ENCODE data around the gene NCAPD2.
"Not testable (repeated sequence)": the region's sequence is repeated elsewhere in the genome, so short reads cannot be mapped to it uniquely, and the experiment has no call there.

The NCAPD2 gene

GRCh38 chr12:6463858-6464257, 30.0 kb upstream of the NCAPD2 start:
- WGBS (ENCODE audit: extremely low coverage, insufficient coverage, low lambda C conversion rate) = no CpG with 5 or more reads among the region's 6 CpGs
- H3K4me1 ChIP-seq (ENCODE audit: control insufficient read depth, low read depth, low read length) = no peaks in the 10 kb centered on the region
- H3K4ac ChIP-seq (ENCODE audit: low read depth, low read length) = no peak overlapping the region
- H3K23ac ChIP-seq (ENCODE audit: low read length) = no peak overlapping the region
- H3K4me3 ChIP-seq (ENCODE audit: low read length) = no peak overlapping the region
- no peak overlapping the region for H3K9ac ChIP-seq (ENCODE audit: low read length)
- peaks cover 14% of the 10 kb centered on the region for H3K36me3 ChIP-seq (ENCODE audit: control insufficient read depth, insufficient read depth, low read length)
- no peak overlapping the region for H4K5ac ChIP-seq (ENCODE audit: low read length)
- no peak overlapping the region for H3K27ac ChIP-seq (ENCODE audit: low read depth, low read length)
- no peak overlapping the region for H2AK5ac ChIP-seq (ENCODE audit: low read length)
- no peak overlapping the region for H2BK5ac ChIP-seq (ENCODE audit: low read length)
- H2BK15ac ChIP-seq (replicated peaks; ENCODE audit: low read depth) = no peak overlapping the region
- no peak overlapping the region for H4K8ac ChIP-seq (ENCODE audit: low read depth, low read length)
- no peak for DNase-seq
- peaks cover 2% of the 10 kb centered on the region for H3K79me2 ChIP-seq (ENCODE audit: control insufficient read depth, insufficient read depth, low read length)
- H3K56ac ChIP-seq (ENCODE audit: low read length) = no peak overlapping the region
- H3K18ac ChIP-seq (ENCODE audit: low read length) = no peak overlapping the region
- no peaks in the 10 kb centered on the region for H3K27me3 ChIP-seq (ENCODE audit: insufficient read depth, low read length, poor library complexity)
- peaks cover 5% of the 10 kb centered on the region for H3K79me1 ChIP-seq (ENCODE audit: low read length)
- H3K4me2 ChIP-seq (ENCODE audit: low read length) = no peak overlapping the region
- no peak overlapping the region for H2BK120ac ChIP-seq (ENCODE audit: low read depth, low read length)

- WGBS (ENCODE audit: extremely low coverage, insufficient coverage, low lambda C conversion rate) = no CpG with 5 or more reads among the region's 8 CpGs
- H3K36me3 ChIP-seq (ENCODE audit: control insufficient read depth, insufficient read depth, low read length) = peaks cover 14% of the 10 kb centered on the region
- no peak overlapping the region for H4K5ac ChIP-seq (ENCODE audit: low read length)
These were observed 29.4 kb upstream of the NCAPD2 start for GRCh38 chr12:6464531-6464930.

GRCh38 chr12:6465467-6466183, 28.3 kb upstream of the NCAPD2 start:
- Histone ChIP-seq H3K27me3 (ENCODE audit: insufficient read depth, low read length, poor library complexity) (no peaks in the 10 kb centered on the region), H2BK5ac (ENCODE audit: low read length) (no peak overlapping the region), H3K9ac (ENCODE audit: low read length) (no peak overlapping the region), H2AK5ac (ENCODE audit: low read length) (no peak overlapping the region), H3K56ac (ENCODE audit: low read length) (no peak overlapping the region), H2BK15ac (replicated peaks; ENCODE audit: low read depth) (no peak overlapping the region), H3K4me3 (ENCODE audit: low read length) (no peak overlapping the region), H3K4me2 (ENCODE audit: low read length) (no peak overlapping the region), H3K79me1 (ENCODE audit: low read length) (peaks cover 9% of the 10 kb centered on the region), H3K4ac (ENCODE audit: low read depth, low read length) (no peak overlapping the region), H3K79me2 (ENCODE audit: control insufficient read depth, insufficient read depth, low read length) (peaks cover 2% of the 10 kb centered on the region), H3K4me1 (ENCODE audit: control insufficient read depth, low read depth, low read length) (peaks cover 4% of the 10 kb centered on the region), H4K5ac (ENCODE audit: low read length) (no peak overlapping the region), H2BK120ac (ENCODE audit: low read depth, low read length) (no peak overlapping the region), H3K23ac (ENCODE audit: low read length) (no peak overlapping the region), H4K8ac (ENCODE audit: low read depth, low read length) (no peak overlapping the region), H3K36me3 (ENCODE audit: control insufficient read depth, insufficient read depth, low read length) (peaks cover 14% of the 10 kb centered on the region), H3K27ac (ENCODE audit: low read depth, low read length) (no peak overlapping the region), H3K18ac (ENCODE audit: low read length) (no peak overlapping the region)
- no CpG with 5 or more reads among the region's 6 CpGs for WGBS (ENCODE audit: extremely low coverage, insufficient coverage, low lambda C conversion rate)
- DNase-seq = peak; percentile 84

More at GRCh38 chr12:6464531-6464930, 29.4 kb upstream of the NCAPD2 start:
- Histone ChIP-seq H3K4me1 (ENCODE audit: control insufficient read depth, low read depth, low read length) (peaks cover under 1% of the 10 kb centered on the region), H3K79me2 (ENCODE audit: control insufficient read depth, insufficient read depth, low read length) (peaks cover 2% of the 10 kb centered on the region), H2AK5ac (ENCODE audit: low read length) (no peak overlapping the region), H3K9ac (ENCODE audit: low read length) (no peak overlapping the region), H3K79me1 (ENCODE audit: low read length) (peaks cover 6% of the 10 kb centered on the region), H4K8ac (ENCODE audit: low read depth, low read length) (no peak overlapping the region), H3K18ac (ENCODE audit: low read length) (no peak overlapping the region), H2BK5ac (ENCODE audit: low read length) (no peak overlapping the region), H2BK15ac (replicated peaks; ENCODE audit: low read depth) (no peak overlapping the region), H3K27me3 (ENCODE audit: insufficient read depth, low read length, poor library complexity) (no peaks in the 10 kb centered on the region), H2BK120ac (ENCODE audit: low read depth, low read length) (no peak overlapping the region), H3K4me2 (ENCODE audit: low read length) (no peak overlapping the region), H3K4ac (ENCODE audit: low read depth, low read length) (no peak overlapping the region), H3K56ac (ENCODE audit: low read length) (no peak overlapping the region), H3K27ac (ENCODE audit: low read depth, low read length) (no peak overlapping the region), H3K4me3 (ENCODE audit: low read length) (no peak overlapping the region), H3K23ac (ENCODE audit: low read length) (no peak overlapping the region)
- DNase-seq = no peak

GRCh38 chr12:6466184-6466573, 27.7 kb upstream of the NCAPD2 start:
- H3K4me2 ChIP-seq (ENCODE audit: low read length) = no peak overlapping the region
- no peak overlapping the region for H2BK15ac ChIP-seq (replicated peaks; ENCODE audit: low read depth)
- no CpG with 5 or more reads among the region's 5 CpGs for WGBS (ENCODE audit: extremely low coverage, insufficient coverage, low lambda C conversion rate)
- H3K27me3 ChIP-seq (ENCODE audit: insufficient read depth, low read length, poor library complexity) = no peaks in the 10 kb centered on the region
- peaks cover 9% of the 10 kb centered on the region for H3K79me1 ChIP-seq (ENCODE audit: low read length)
- no peak overlapping the region for H3K56ac ChIP-seq (ENCODE audit: low read length)
- H3K4me1 ChIP-seq (ENCODE audit: control insufficient read depth, low read depth, low read length) = peaks cover 4% of the 10 kb centered on the region
- no peak for DNase-seq
- H3K4me3 ChIP-seq (ENCODE audit: low read length) = no peak overlapping the region
- no peak overlapping the region for H4K5ac ChIP-seq (ENCODE audit: low read length)
- peaks cover 2% of the 10 kb centered on the region for H3K79me2 ChIP-seq (ENCODE audit: control insufficient read depth, insufficient read depth, low read length)
- H3K23ac ChIP-seq (ENCODE audit: low read length) = no peak overlapping the region
- H3K4ac ChIP-seq (ENCODE audit: low read depth, low read length) = no peak overlapping the region
- H2BK5ac ChIP-seq (ENCODE audit: low read length) = no peak overlapping the region
- no peak overlapping the region for H4K8ac ChIP-seq (ENCODE audit: low read depth, low read length)
- no peak overlapping the region for H3K18ac ChIP-seq (ENCODE audit: low read length)
- no peak overlapping the region for H2AK5ac ChIP-seq (ENCODE audit: low read length)
- peaks cover 14% of the 10 kb centered on the region for H3K36me3 ChIP-seq (ENCODE audit: control insufficient read depth, insufficient read depth, low read length)
- no peak overlapping the region for H2BK120ac ChIP-seq (ENCODE audit: low read depth, low read length)
- H3K9ac ChIP-seq (ENCODE audit: low read length) = no peak overlapping the region
- no peak overlapping the region for H3K27ac ChIP-seq (ENCODE audit: low read depth, low read length)

GRCh38 chr12:6466751-6467150, 27.2 kb upstream of the NCAPD2 start:
- H4K8ac ChIP-seq (ENCODE audit: low read depth, low read length); H3K79me2 ChIP-seq (ENCODE audit: control insufficient read depth, insufficient read depth, low read length); DNase-seq; H3K4ac ChIP-seq (ENCODE audit: low read depth, low read length); H3K27ac ChIP-seq (ENCODE audit: low read depth, low read length); H3K79me1 ChIP-seq (ENCODE audit: low read length); H3K23ac ChIP-seq (ENCODE audit: low read length); H2BK15ac ChIP-seq (replicated peaks; ENCODE audit: low read depth); H2BK5ac ChIP-seq (ENCODE audit: low read length); H3K4me3 ChIP-seq (ENCODE audit: low read length); H3K18ac ChIP-seq (ENCODE audit: low read length); H2BK120ac ChIP-seq (ENCODE audit: low read depth, low read length); H3K9ac ChIP-seq (ENCODE audit: low read length); H4K5ac ChIP-seq (ENCODE audit: low read length); H2AK5ac ChIP-seq (ENCODE audit: low read length); H3K56ac ChIP-seq (ENCODE audit: low read length); H3K4me2 ChIP-seq (ENCODE audit: low read length); H3K27me3 ChIP-seq (ENCODE audit: insufficient read depth, low read length, poor library complexity); H3K4me1 ChIP-seq (ENCODE audit: control insufficient read depth, low read depth, low read length): not testable (repeated sequence)
- H3K36me3 ChIP-seq (ENCODE audit: control insufficient read depth, insufficient read depth, low read length) = peaks cover 13% of the 10 kb centered on the region
- no CpG with 5 or more reads among the region's 4 CpGs for WGBS (ENCODE audit: extremely low coverage, insufficient coverage, low lambda C conversion rate)

All from mesendoderm (in vitro differentiated cells).